ENCODE results near the gene TCOF1.

- TF ChIP-seq CTCF (IDR thresholded peaks at IDR 0.05) (no peak), POLR2AphosphoS5 (IDR thresholded peaks at IDR 0.05) (no peak), POLR2A (IDR thresholded peaks at IDR 0.05) (no peak)
Measured at GRCh38 chr5:150340614-150341255, 16.8 kb upstream of the TCOF1 start.

Data from prostate gland (tissue), 2 donors.